Islet precursor cell (in vitro differentiated cells): ENCODE measurements around the gene CXorf51A.
"Not testable (repeated sequence)": the region's sequence is repeated elsewhere in the genome, so short reads cannot be mapped to it uniquely, and the experiment has no call there.

Experiments used
- DNase-seq: peaks from one replicate; pipeline ENCODE4 v3.0.0-alpha.2; 2018

Gene CXorf51A

DNA sequence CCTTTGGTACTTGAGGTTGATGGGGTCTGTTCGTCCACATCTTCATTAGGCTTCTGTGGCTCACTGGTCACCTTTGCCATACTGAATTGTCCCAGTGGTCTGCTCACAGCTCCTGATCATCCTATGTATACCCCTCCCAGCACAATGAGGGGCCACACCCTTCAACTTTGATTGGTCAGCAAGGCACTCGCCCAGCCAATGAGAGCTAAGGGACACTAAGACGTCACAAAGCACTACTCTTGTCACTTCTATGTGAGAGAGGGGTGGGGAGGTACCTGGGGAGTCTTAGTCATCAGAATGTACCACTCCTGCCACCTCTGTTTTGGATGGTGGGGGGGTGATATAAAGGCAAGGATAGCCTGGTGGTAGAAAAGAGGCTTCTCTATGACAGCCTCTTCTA is at the start of gene CXorf51A:
Gene CXorf51A (minus strand): TSS at position 101 of the 400 bp plus-strand sequence. CDS start 21 bp downstream, at position 80.
- not testable (repeated sequence) for DNase-seq

DNA sequence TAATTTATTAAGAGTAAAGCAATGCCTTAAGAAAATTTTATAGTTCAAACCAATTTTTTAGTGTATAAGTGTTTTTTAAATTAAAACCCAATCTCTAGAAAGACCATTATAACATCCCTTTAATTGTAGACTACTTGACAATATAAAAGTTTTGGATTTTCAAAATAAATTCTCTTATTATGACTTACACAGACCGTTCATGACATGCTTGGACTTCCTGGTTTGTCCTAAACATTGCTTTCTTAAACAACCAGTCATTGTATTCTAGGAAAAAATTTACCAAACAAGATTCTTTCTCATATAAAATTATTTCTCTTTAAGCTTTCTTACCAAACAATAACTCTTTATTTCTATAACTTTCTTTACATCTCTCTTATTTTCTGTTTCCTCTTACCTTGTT is 49.0 kb upstream of the CXorf51A start:
- DNase-seq: no peak

DNA sequence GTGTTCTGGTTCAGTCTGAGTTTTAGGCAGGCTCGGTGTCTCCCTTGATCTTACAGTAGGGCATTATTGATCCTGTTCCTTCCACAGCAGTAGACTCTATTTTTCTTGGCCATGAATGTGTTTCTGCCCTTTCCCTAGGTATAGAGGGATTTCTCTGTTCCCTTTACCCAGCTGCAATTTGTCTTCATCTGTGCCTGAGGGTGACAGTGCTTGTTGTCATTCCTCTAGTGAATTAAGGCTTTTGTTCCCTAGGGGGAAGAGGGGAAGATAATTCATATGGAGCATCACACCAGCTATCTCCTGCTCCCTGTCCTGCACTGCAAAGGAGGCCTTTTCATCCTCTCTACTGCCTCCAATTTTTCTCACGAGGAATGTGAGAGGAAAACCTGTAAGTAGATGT is 39.7 kb upstream of the CXorf51A start:
- no peak for DNase-seq

DNA sequence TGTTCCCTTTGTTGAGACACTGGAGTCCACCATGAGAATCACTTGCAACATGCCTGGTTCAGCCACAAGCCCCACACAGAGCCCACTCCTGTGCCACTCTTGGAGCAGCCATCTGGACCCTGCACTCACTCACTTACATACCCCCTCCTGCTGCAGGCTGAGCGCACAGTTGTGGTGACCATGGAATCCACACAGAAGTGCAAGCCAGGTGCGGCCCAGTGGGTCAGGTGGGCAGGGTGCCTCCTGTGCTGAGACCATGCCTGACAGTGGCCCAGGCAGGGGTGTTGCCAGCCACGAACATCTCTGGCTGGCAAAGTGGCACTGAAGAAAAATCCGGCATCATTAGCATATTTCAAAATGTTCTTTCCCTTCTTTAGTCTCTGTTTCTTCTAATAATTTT is 17.4 kb upstream of the CXorf51A start:
- no peak for DNase-seq

DNA sequence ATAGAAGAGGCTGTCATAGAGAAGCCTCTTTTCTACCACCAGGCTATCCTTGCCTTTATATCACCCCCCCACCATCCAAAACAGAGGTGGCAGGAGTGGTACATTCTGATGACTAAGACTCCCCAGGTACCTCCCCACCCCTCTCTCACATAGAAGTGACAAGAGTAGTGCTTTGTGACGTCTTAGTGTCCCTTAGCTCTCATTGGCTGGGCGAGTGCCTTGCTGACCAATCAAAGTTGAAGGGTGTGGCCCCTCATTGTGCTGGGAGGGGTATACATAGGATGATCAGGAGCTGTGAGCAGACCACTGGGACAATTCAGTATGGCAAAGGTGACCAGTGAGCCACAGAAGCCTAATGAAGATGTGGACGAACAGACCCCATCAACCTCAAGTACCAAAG is 5.1 kb downstream of the CXorf51A start, which contains the start of gene CXorf51B:
Gene CXorf51B (plus strand): TSS at position 301 of the 400 bp plus-strand sequence. CDS start 21 bp downstream, at position 322.
- not testable (repeated sequence) for DNase-seq
